HepG2 (cell line): Measurements from ENCODE around the gene HYAL2. TPM values are rescaled to one million over a fixed set of nuclear protein-coding genes. Genes with fewer than 3 reads are reported as not detected.

Experiments used
- ATAC-seq: fragments of 200-7000 bp; cut with Tn5 transposase; 3 replicates; pipeline ENCODE4 v1.9.1; 2020; ENCODE audit warnings: mild to moderate bottlenecking, moderate library complexity
- BruUV-seq: library from RNA; stranded (reverse); fragments of 400-500 nt; replicated peaks from 2 replicates; lab custom pipeline; 2021; lab: Mats Ljungman, UMichigan
- CTCF ChIA-PET: fragments of 300-600 bp; formaldehyde crosslinking; extraction: SDS; loops from one replicate; lab custom pipeline; 2021; ENCODE audit warnings: low total read pairs, inconsistent platforms, low intra/inter-chr PET ratio; lab: Yijun Ruan, JAX
- POLR2A ChIA-PET: fragments of 350-600 bp; sonication (Branson Sonifier 250); formaldehyde crosslinking; loops from one replicate; lab custom pipeline; 2020; ENCODE audit warnings: antibody characterized with exemption, inconsistent platforms; lab: Yijun Ruan, JAX
- DNase-seq: peaks from one replicate; pipeline ENCODE4 v3.0.0-alpha.2; 2015; ENCODE audit warnings: low spot score
- FAIRE-seq: peaks from 3 replicates; lab custom pipeline; 2011; peaks lifted over from hg19 to GRCh38; lab: Jason Lieb, UNC
- H2AFZ ChIP-seq: one replicate; pipeline ENCODE4 v1.6.1; 2011; ENCODE audit warnings: low read length, inconsistent platforms
- H3K27ac ChIP-seq: fragments of 300-600 bp; 3 replicates; pipeline ENCODE4 v1.8.0; 2011; ENCODE audit warnings: mixed run types, mild to moderate bottlenecking, mixed read lengths, low read length, inconsistent platforms; ENCODE audit not compliant: insufficient read depth; ENCODE audit errors: extremely low read length
- H3K27me3 ChIP-seq, 2 experiments: fragments of 200-600 bp in 1 of 2; 2 replicates in 1 of 2; 3 replicates in 1 of 2; pipeline versions ENCODE4 v1.6.0 to v1.8.0; 2011; ENCODE audit warnings: low read length in 2 of 2, mild to moderate bottlenecking in 2 of 2, moderate library complexity in 2 of 2, inconsistent platforms in 1 of 2; ENCODE audit not compliant: insufficient read depth in 2 of 2, control insufficient read depth in 1 of 2
- H3K36me3 ChIP-seq, 2 experiments: fragments of 200-600 bp in 1 of 2; replicated peaks in 1 of 2; 2 replicates in 1 of 2; 3 replicates in 1 of 2; pipeline versions ENCODE4 v1.5.1 to v1.8.0; 2011; ENCODE audit warnings: low read length in 2 of 2, inconsistent platforms in 1 of 2; ENCODE audit not compliant: insufficient read depth in 2 of 2, control insufficient read depth in 1 of 2
- H3K4me1 ChIP-seq: 2 replicates; pipeline ENCODE4 v1.5.1; 2012; ENCODE audit warnings: low read length, inconsistent platforms; ENCODE audit not compliant: insufficient read depth
- H3K4me2 ChIP-seq: 2 replicates; pipeline ENCODE4 v1.6.0; 2011; ENCODE audit warnings: low read depth, low read length, inconsistent platforms
- H3K4me3 ChIP-seq, 3 experiments: fragments of 200-600 bp in 1 of 3; sonication (generic), shearing (Covaris generic) in 1 of 3; replicated peaks in 1 of 3; 2 replicates each; pipeline ENCODE4 v1.5.1; 2011 to 2016; ENCODE audit warnings: low read length in 3 of 3, inconsistent platforms in 2 of 3, low read depth in 2 of 3, mild to moderate bottlenecking in 2 of 3, control low read depth in 1 of 3, mixed read lengths in 1 of 3; ENCODE audit not compliant: insufficient read depth in 1 of 3
- H3K79me2 ChIP-seq: one replicate; pipeline ENCODE4 v1.6.1; 2011; ENCODE audit warnings: low read length, inconsistent platforms; ENCODE audit not compliant: insufficient read depth
- H3K9ac ChIP-seq: 2 replicates; pipeline ENCODE4 v1.6.0; 2011; ENCODE audit warnings: mild to moderate bottlenecking, low read depth, low read length, inconsistent platforms; ENCODE audit not compliant: insufficient read depth
- H3K9me3 ChIP-seq: 2 replicates; pipeline ENCODE4 v1.5.1; 2012; ENCODE audit warnings: mild to moderate bottlenecking, low read length
- H4K20me1 ChIP-seq: 2 replicates; pipeline ENCODE4 v1.6.0; 2011; ENCODE audit warnings: inconsistent platforms, mild to moderate bottlenecking, low read length, moderate library complexity; ENCODE audit not compliant: insufficient read depth
- BATF2 ChIP-seq: sonication (generic); formaldehyde crosslinking; IDR thresholded peaks from 2 replicates; pipeline ENCODE4 v1.8.0; 2022; ENCODE audit warnings: mild to moderate bottlenecking, missing genetic modification reagents, moderate library complexity
- CHCHD3 ChIP-seq: sonication (generic); formaldehyde crosslinking; IDR thresholded peaks from 2 replicates; pipeline ENCODE4 v1.8.0; 2022; ENCODE audit warnings: mild to moderate bottlenecking, missing genetic modification reagents, moderate library complexity
- ELK4 ChIP-seq: sonication (generic); formaldehyde crosslinking; IDR thresholded peaks from 2 replicates; pipeline ENCODE4 v1.9.0; 2021; ENCODE audit warnings: missing genetic modification reagents, borderline replicate concordance
- FLYWCH1 ChIP-seq: sonication (generic); formaldehyde crosslinking; IDR thresholded peaks from 2 replicates; pipeline ENCODE4 v1.8.1; 2023; ENCODE audit warnings: mild to moderate bottlenecking, missing genetic modification reagents
- IRF2 ChIP-seq: IDR thresholded peaks from 2 replicates; pipeline ENCODE4 v1.6.1; 2018; ENCODE audit warnings: missing genetic modification reagents, missing compliant biosample characterization
- KLF12 ChIP-seq: sonication (generic); formaldehyde crosslinking; IDR thresholded peaks from 2 replicates; pipeline ENCODE4 v1.4.0; 2020; ENCODE audit warnings: missing genetic modification reagents, borderline replicate concordance
- RARA ChIP-seq: IDR thresholded peaks from 2 replicates; pipeline ENCODE4 v1.6.1; 2016; ENCODE audit warnings: missing genetic modification reagents, missing compliant biosample characterization
- REL ChIP-seq: sonication (generic); formaldehyde crosslinking; conservative IDR thresholded peaks from 2 replicates; pipeline ENCODE4 v1.8.0; 2022; ENCODE audit warnings: mild to moderate bottlenecking, missing genetic modification reagents, moderate library complexity
- SRSF1 ChIP-seq: fragments of 200-400 bp; formaldehyde crosslinking; optimal IDR thresholded peaks from 2 replicates; pipeline ENCODE3; 2017; ENCODE audit warnings: mild to moderate bottlenecking, low read depth, low read length, moderate library complexity
- TRIM22 ChIP-seq: fragments of 450-650 bp; IDR thresholded peaks from 2 replicates; pipeline ENCODE4 v1.6.1; 2017
- ZNF367 ChIP-seq: sonication (generic); formaldehyde crosslinking; IDR thresholded peaks from 2 replicates; pipeline ENCODE4 v1.4.0; 2020; ENCODE audit warnings: missing genetic modification reagents, borderline replicate concordance
- ZNF512 ChIP-seq: sonication (generic); formaldehyde crosslinking; IDR thresholded peaks from 2 replicates; pipeline ENCODE4 v1.4.0; 2020; ENCODE audit warnings: mild to moderate bottlenecking, missing genetic modification reagents
- ZNF768 ChIP-seq: sonication (generic); formaldehyde crosslinking; IDR thresholded peaks from 2 replicates; pipeline ENCODE4 v1.4.0; 2020; ENCODE audit warnings: missing genetic modification reagents
- ZNF781 ChIP-seq: sonication (generic); formaldehyde crosslinking; IDR thresholded peaks from 2 replicates; pipeline ENCODE4 v1.5.1; 2020; ENCODE audit warnings: borderline replicate concordance, mild to moderate bottlenecking, missing genetic modification reagents; ENCODE audit errors: not compliant biosample characterization
- whole genome bisulfite sequencing: methylation state at CpG from one replicate; pipeline ENCODE4 v1.1.6; 2017; ENCODE audit warnings: low lambda C conversion rate; 5-methylcytosine and 5-hydroxymethylcytosine counted together
- in situ Hi-C: cut with HindIII; loops from 2 replicates; pipeline ENCODE4 v1.10.0; 2017; ENCODE audit warnings: low pct_unique_long_range_greater_than_20kb; ENCODE audit not compliant: extremely low pct_ligation_motif_present
- intact Hi-C: fragments of 100-400 bp; cut with micrococcal nuclease; formaldehyde crosslinking; loops from one replicate; pipeline ENCODE4 v1.10.0; 2022; ENCODE audit not compliant: unreplicated experiment
- polyA plus RNA-seq, 8 experiments: library from polyadenylated mRNA; depleted of rRNA in 3 of 8; stranded (reverse) in 7 of 8; unstranded in 1 of 8; fragments of >200 nt; fragmentation: Illumina TruSeq in 4 of 8; extraction: Trizol in 4 of 8; gene quantifications; 2 replicates each; pipeline versions ENCODE4 v1.2.1 to v1.2.3, GENCODE V29; 2011 to 2016; ENCODE audit warnings: low read depth in 4 of 8, missing spikeins in 1 of 8, mixed read lengths in 1 of 8; ENCODE audit not compliant: insufficient read depth in 1 of 8
- total RNA-seq, 5 experiments: library from RNA; depleted of rRNA; stranded (reverse); fragments of >200 nt; fragmentation: Illumina TruSeq; extraction: Trizol; gene quantifications; 2 replicates each; pipeline ENCODE4 v1.2.3, GENCODE V29; 2016; ENCODE audit warnings: low read depth in 1 of 5

Gene HYAL2
- total and polyA plus RNA-seq, 2 of the 13 experiments (the other 11 are each of a cell fraction or from before 2014, with no cell fraction given) = 76.2 to 102 TPM

- TF ChIP-seq TRIM22 (no peak), ZNF367 (no peak), BATF2 (CRISPR knock-in tag) (no peak), CHCHD3 (CRISPR knock-in tag) (no peak), FLYWCH1 (CRISPR knock-in tag) (no peak)
Measured at GRCh38 chr3:50341996-50342650, 19.6 kb upstream of the HYAL2 start (continued).

- no peak for ATAC-seq
- Histone ChIP-seq H2AFZ (no peak overlapping the region), H3K4me1 (peaks cover 60% of the 10 kb centered on the region), H3K4me2 (no peak overlapping the region), H3K36me3 (no peaks in the 10 kb centered on the region), H3K27me3 (peaks cover 1 to 2% of the 10 kb centered on the region in 2 experiments; a peak in 1 of 5 replicates), H4K20me1 (no peaks in the 10 kb centered on the region), H3K9ac (no peak overlapping the region), H3K4me3 (no peak overlapping the region), H3K9me3 (no peaks in the 10 kb centered on the region), H3K27ac (no peak overlapping the region), H3K79me2 (peaks cover 3% of the 10 kb centered on the region)
- no peak for DNase-seq
- no peak for FAIRE-seq
- ChIA-PET POLR2A (interaction anchor here (1.4 kb wide), 1 partner anchor 14 kb away, joined by 3 read pairs; the partner anchor contains the start of gene TUSC2), CTCF (no interaction called here)
- no TSS peak for BruUV-seq
- WGBS = 68% methylated on average over 7 of the region's 9 CpGs
- in situ Hi-C loops = loop anchor here (10.0 kb wide), 1 partner anchor 203 kb away; no protein-coding TSS in a partner anchor
- intact Hi-C loops = loop anchor here (10.0 kb wide), 1 partner anchor 203 kb away; no protein-coding TSS in a partner anchor
- no peak for TF ChIP-seq ZNF781 (CRISPR knock-in tag)
- TF ChIP-seq REL (CRISPR knock-in tag) = no peak
- TF ChIP-seq ZNF768 (CRISPR knock-in tag) = no peak
- TF ChIP-seq RARA (CRISPR knock-in tag) = no peak
- no peak for TF ChIP-seq IRF2
- TF ChIP-seq KLF12 (CRISPR knock-in tag) = no peak
- no peak for TF ChIP-seq ELK4
- no peak for TF ChIP-seq SRSF1
- TF ChIP-seq ZNF512 (CRISPR knock-in tag) = no peak
Measured at GRCh38 chr3:50341537-50341936, 19.0 kb upstream of the HYAL2 start.
